Sigmoid colon (tissue), 7 donors: ENCODE results near the gene FBXO9. TPM values are rescaled to one million over a fixed set of nuclear protein-coding genes. Genes with fewer than 3 reads are reported as not detected.

ENCODE experiments used
- DNase-seq: peaks from one replicate; pipeline ENCODE4 v3.0.0-alpha.2; 2019
- H3K27ac ChIP-seq, 4 donors: fragments of 200-600 bp; sonication (generic); one replicate each; pipeline ENCODE4 v1.5.1; 2016 to 2019; ENCODE audit warnings: mild to moderate bottlenecking in 1 of 4
- H3K27me3 ChIP-seq, 3 donors: fragments of 200-600 bp; sonication (generic); one replicate each; pipeline ENCODE4 v1.5.1; 2019; ENCODE audit warnings: mild to moderate bottlenecking in 1 of 3
- H3K36me3 ChIP-seq, 4 donors: fragments of 200-600 bp; sonication (generic); one replicate each; pipeline ENCODE4 v1.5.1; 2016 to 2019
- H3K4me1 ChIP-seq, 4 donors: fragments of 200-600 bp; sonication (generic); one replicate each; pipeline ENCODE4 v1.5.1; 2017 to 2019
- H3K4me3 ChIP-seq, 4 donors: fragments of 200-600 bp; sonication (generic); one replicate each; pipeline ENCODE4 v1.5.1; 2017 to 2019; ENCODE audit warnings: mild to moderate bottlenecking in 2 of 4, moderate library complexity in 1 of 4
- H3K9me3 ChIP-seq, 4 donors: fragments of 200-600 bp in 3 of 4; sonication (generic) in 3 of 4; one replicate each; pipeline versions ENCODE4 v1.5.1 to v1.6.1; 2013 to 2019
- CTCF ChIP-seq, 4 experiments: fragments of 450-650 bp in 3 of 4; fragments of 200-600 bp in 1 of 4; IDR thresholded peaks; one replicate each; pipeline ENCODE4 v1.5.1; 2016 to 2019; ENCODE audit warnings: antibody characterized with exemption in 4 of 4, mild to moderate bottlenecking in 3 of 4, moderate library complexity in 2 of 4
- EP300 ChIP-seq, 4 donors: sonication (generic); formaldehyde crosslinking; IDR thresholded peaks; one replicate each; pipeline ENCODE4 v1.6.1; 2017; ENCODE audit warnings: antibody characterized with exemption in 4 of 4
- POLR2A ChIP-seq, 2 donors: fragments of 450-650 bp; IDR thresholded peaks; one replicate each; pipeline ENCODE4 v1.6.1; 2016; ENCODE audit warnings: antibody characterized with exemption in 2 of 2, mild to moderate bottlenecking in 2 of 2, moderate library complexity in 2 of 2
- POLR2AphosphoS5 ChIP-seq, 4 donors: sonication (generic); formaldehyde crosslinking; IDR thresholded peaks; one replicate each; pipeline ENCODE4 v1.6.1; 2017; ENCODE audit warnings: antibody characterized with exemption in 4 of 4
- WGBS, 2 donors: extraction: QIAGEN DNeasy Blood & Tissue Kit; methylation state at CpG; one replicate each; pipeline ENCODE4 v1.1.7; 2013; 5-methylcytosine and 5-hydroxymethylcytosine counted together
- intact Hi-C: fragments of 100-400 bp; cut with DNase I; formaldehyde crosslinking; loops from one replicate; pipeline ENCODE4 v1.15.1; 2023
- polyA plus RNA-seq, 3 donors: library from polyadenylated mRNA; stranded (reverse); fragments of 200-250 nt; gene quantifications; one replicate each; pipeline ENCODE4 v1.2.3, GENCODE V29; 2013
- total RNA-seq, 4 donors: library from RNA; depleted of rRNA; stranded (reverse); fragments of >200 nt; gene quantifications; one replicate each; pipeline ENCODE4 v1.1.0, GENCODE V29; 2016
- donor health status: healthy with polysubstance abuse.
- donor health status: Bipolar disorder and iron deficiency.
- donor health status: healthy.

Gene FBXO9
- total RNA-seq: 10 to 100 TPM; 41.9 to 63.1 (median 53.0) TPM
- 10 to 100 TPM; 22.4 to 33.8 (median 29.4) TPM for polyA plus RNA-seq

GRCh38 chr6:53065266-53066076 lies at the start of gene FBXO9:
TSS of gene FBXO9 (plus strand) at chr6:53065404. CDS start at chr6:53065790, 386 bp downstream.
- 0 to 1% methylated on average over 78 of the region's 78 CpGs for WGBS, 2 donors
- peak within 1 kb of the TSS; percentile 75 to 92 (median 84) for H3K4me3 ChIP-seq
- H3K4me1 ChIP-seq: peaks cover 0 to 43% (median 35%) of the 10 kb centered on the region in 4 donors
- intact Hi-C loops: loop anchor here (5.0 kb wide), 1 partner anchor 77 kb away; no protein-coding TSS in a partner anchor
- no peaks in the 10 kb centered on the region for H3K9me3 ChIP-seq
- peaks cover 0 to 4% (median 0%) of the 10 kb centered on the region in 4 donors for H3K36me3 ChIP-seq
- peak within 1 kb of the TSS; percentile 95 to 97 (median 96) for H3K27ac ChIP-seq
- no peaks in the 10 kb centered on the region for H3K27me3 ChIP-seq
- peak; percentile 78 for DNase-seq
- TF ChIP-seq POLR2A (IDR thresholded peaks at IDR 0.05) (peak in 1 of 2 donors; percentile 61), EP300 (IDR thresholded peaks at IDR 0.05) (no peak), POLR2AphosphoS5 (IDR thresholded peaks at IDR 0.05) (peak; percentile 15 to 82 (median 73)), CTCF (IDR thresholded peaks at IDR 0.05) (no peak)

DNA sequence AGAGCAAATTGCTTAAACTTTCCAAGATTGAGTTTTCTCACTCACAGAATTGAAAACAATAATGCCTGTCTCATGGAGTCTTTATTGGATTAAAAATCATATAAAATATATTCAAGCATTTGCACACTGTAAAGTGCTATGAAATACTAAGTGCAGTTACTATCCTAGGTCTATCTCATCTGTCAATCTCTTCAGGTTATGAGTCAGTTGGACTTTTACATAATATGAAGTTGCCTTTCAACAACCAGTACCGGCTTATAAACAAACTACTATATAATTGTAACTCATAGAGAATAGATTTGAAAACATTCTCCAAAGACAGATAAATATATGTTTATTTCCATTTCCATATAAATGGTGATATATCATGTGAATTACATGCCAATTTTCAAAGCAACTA lies 49.7 kb upstream of the FBXO9 start:
- H3K36me3 ChIP-seq: peaks cover 36 to 91% (median 62%) of the 10 kb centered on the region in 4 donors

DNA sequence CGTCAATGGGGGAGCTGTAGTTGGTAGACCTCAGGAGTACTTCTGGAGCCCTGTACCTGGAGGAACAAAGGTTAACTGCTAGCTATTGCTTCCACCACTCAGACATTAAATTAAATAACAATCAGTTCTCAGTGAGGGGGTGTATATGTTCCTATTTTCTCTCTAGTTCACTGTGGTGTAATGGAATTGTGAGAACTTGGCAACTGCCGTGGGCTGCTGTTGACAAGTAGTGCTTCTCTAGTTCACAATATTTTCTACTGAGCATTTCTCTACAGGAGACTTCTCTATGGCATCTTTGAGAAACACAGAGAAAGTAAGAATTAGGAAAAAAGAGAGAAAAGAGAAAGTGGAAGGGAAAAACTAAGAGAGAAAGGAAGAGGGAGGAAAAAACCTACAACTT lies 46.8 kb upstream of the FBXO9 start:
- peaks cover 0 to 7% (median 0%) of the 10 kb centered on the region in 4 donors for H3K4me1 ChIP-seq
- H3K36me3 ChIP-seq: peaks cover 16 to 61% (median 33%) of the 10 kb centered on the region in 4 donors
- no peak overlapping the region for H3K4me3 ChIP-seq
- no peak for DNase-seq
- intact Hi-C loops: no loop called here
- TF ChIP-seq POLR2A (IDR thresholded peaks at IDR 0.05): no peak
- no peak for TF ChIP-seq EP300 (IDR thresholded peaks at IDR 0.05)
- TF ChIP-seq CTCF (IDR thresholded peaks at IDR 0.05): no peak
- no peak for TF ChIP-seq POLR2AphosphoS5 (IDR thresholded peaks at IDR 0.05)
- 96 to 100% methylated on average over 2 of the region's 2 CpGs for WGBS, 2 donors
- no peak overlapping the region for H3K27ac ChIP-seq
- no peaks in the 10 kb centered on the region for H3K27me3 ChIP-seq
- no peaks in the 10 kb centered on the region for H3K9me3 ChIP-seq

More for the DNA sequence above, 49.7 kb upstream of the FBXO9 start:
- no peak overlapping the region for H3K27ac ChIP-seq
- 97 to 98% methylated on average over 1 of the region's 1 CpG for WGBS, 2 donors
- TF ChIP-seq EP300 (IDR thresholded peaks at IDR 0.05) (no peak), POLR2AphosphoS5 (IDR thresholded peaks at IDR 0.05) (no peak), POLR2A (IDR thresholded peaks at IDR 0.05) (no peak), CTCF (IDR thresholded peaks at IDR 0.05) (no peak)
- H3K4me1 ChIP-seq: peaks cover 0 to 7% (median 0%) of the 10 kb centered on the region in 4 donors
- no peak for DNase-seq
- intact Hi-C loops: no loop called here
- no peaks in the 10 kb centered on the region for H3K9me3 ChIP-seq
- no peak overlapping the region for H3K4me3 ChIP-seq
- no peaks in the 10 kb centered on the region for H3K27me3 ChIP-seq

DNA sequence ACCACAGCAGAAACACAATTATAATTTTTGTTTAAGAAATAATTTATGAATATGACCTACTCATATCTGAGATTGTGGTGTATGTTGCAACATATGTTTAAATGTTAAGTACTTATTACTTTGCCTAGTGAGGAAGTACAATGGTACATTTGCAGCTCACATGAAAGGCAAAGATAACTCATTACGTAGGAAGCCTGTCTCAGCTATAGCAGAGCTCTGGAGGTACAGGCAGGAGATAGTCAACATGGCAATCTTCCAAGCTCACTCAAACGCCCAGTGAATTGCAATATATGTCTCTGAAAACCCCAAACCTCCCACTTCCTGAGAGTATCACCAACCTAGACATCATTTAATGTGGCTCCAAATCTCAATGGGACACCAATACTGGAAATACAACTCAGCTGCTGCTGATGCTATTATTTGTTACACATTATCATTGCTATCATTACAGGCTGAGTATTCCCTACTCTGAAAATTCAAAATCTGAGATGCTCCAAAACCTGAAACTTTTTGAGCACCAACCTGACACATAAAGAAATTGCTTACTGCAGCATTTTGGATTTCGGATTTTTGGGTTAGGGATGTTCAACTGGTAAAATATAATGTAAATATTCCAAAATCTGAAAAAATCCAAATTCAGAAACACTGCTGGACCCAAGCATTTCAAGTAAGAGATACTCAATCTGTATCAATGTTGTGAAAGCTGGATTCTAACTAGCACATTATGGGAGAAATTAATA lies 45.0 kb upstream of the FBXO9 start:
- no peak for TF ChIP-seq POLR2A (IDR thresholded peaks at IDR 0.05)
- TF ChIP-seq CTCF (IDR thresholded peaks at IDR 0.05): no peak
- no peak for TF ChIP-seq EP300 (IDR thresholded peaks at IDR 0.05)
- no peak for TF ChIP-seq POLR2AphosphoS5 (IDR thresholded peaks at IDR 0.05)
- Histone ChIP-seq H3K4me1 (no peaks in the 10 kb centered on the region), H3K4me3 (no peak overlapping the region), H3K36me3 (peaks cover 11 to 54% (median 26%) of the 10 kb centered on the region in 4 donors), H3K27me3 (no peaks in the 10 kb centered on the region), H3K9me3 (no peaks in the 10 kb centered on the region), H3K27ac (no peak overlapping the region)
- no peak for DNase-seq
- intact Hi-C loops: no loop called here
- WGBS, 2 donors: 63 to 64% methylated on average over 3 of the region's 3 CpGs
